CD14-positive monocyte (primary cell): ENCODE measurements around the gene MAP1LC3B. TPM values are rescaled to one million over a fixed set of nuclear protein-coding genes. Genes with fewer than 3 reads are reported as not detected.
A peak's percentile ranks its signal among the peaks of the same experiment; 100 is the strongest.

Experiments used
- DNase-seq, 3 donors: peaks; one replicate each; pipeline ENCODE4 v3.0.0-alpha.2; 2011 to 2022
- H2AFZ ChIP-seq: 2 replicates; pipeline ENCODE4 v1.6.0; 2012; ENCODE audit warnings: mild to moderate bottlenecking, low read depth, low read length, inconsistent platforms; ENCODE audit not compliant: insufficient read depth, poor library complexity, severe bottlenecking
- H3K27ac ChIP-seq, 2 donors: 1 replicate in 1 of 2; 2 replicates in 1 of 2; pipeline ENCODE4 v1.5.1; 2012 to 2013; ENCODE audit warnings: low read length in 2 of 2, control low read depth in 1 of 2, inconsistent platforms in 1 of 2, low read depth in 1 of 2, mild to moderate bottlenecking in 1 of 2
- H3K27me3 ChIP-seq, 2 donors: one replicate each; pipeline versions ENCODE4 v1.6.0 to v1.6.1; 2011 to 2013; ENCODE audit warnings: low read length in 2 of 2; ENCODE audit not compliant: control insufficient read depth in 2 of 2, insufficient read depth in 2 of 2
- H3K36me3 ChIP-seq, 2 donors: replicated peaks in 1 of 2; 1 replicate in 1 of 2; 2 replicates in 1 of 2; pipeline versions ENCODE4 v1.5.1 to v1.6.1; 2012 to 2013; ENCODE audit warnings: low read length in 2 of 2, control low read depth in 1 of 2, inconsistent platforms in 1 of 2, mild to moderate bottlenecking in 1 of 2; ENCODE audit not compliant: insufficient read depth in 2 of 2, control insufficient read depth in 1 of 2
- H3K4me1 ChIP-seq, 2 donors: 1 replicate in 1 of 2; 2 replicates in 1 of 2; pipeline versions ENCODE4 v1.5.1 to v1.6.1; 2012 to 2013; ENCODE audit warnings: low read length in 2 of 2, control low read depth in 1 of 2, inconsistent platforms in 1 of 2, mild to moderate bottlenecking in 1 of 2, moderate library complexity in 1 of 2; ENCODE audit not compliant: insufficient read depth in 2 of 2, control insufficient read depth in 1 of 2
- H3K4me2 ChIP-seq: replicated peaks from 2 replicates; pipeline ENCODE3; 2012; ENCODE audit warnings: low read length, moderate library complexity, mild to moderate bottlenecking; ENCODE audit not compliant: poor library complexity, severe bottlenecking; ENCODE audit errors: extremely low read depth
- H3K4me3 ChIP-seq, 3 experiments: fragments of 200-600 bp in 1 of 3; sonication (generic) in 1 of 3; replicated peaks in 1 of 3; 1 replicate in 2 of 3; 2 replicates in 1 of 3; pipeline ENCODE4 v1.5.1; 2011 to 2013; ENCODE audit warnings: low read length in 3 of 3, mild to moderate bottlenecking in 3 of 3, control low read depth in 2 of 3, low read depth in 2 of 3, inconsistent platforms in 1 of 3, moderate library complexity in 1 of 3
- H3K79me2 ChIP-seq: 2 replicates; pipeline ENCODE4 v1.6.0; 2012; ENCODE audit warnings: mild to moderate bottlenecking, control low read depth, inconsistent platforms, low read length, moderate library complexity; ENCODE audit not compliant: insufficient read depth
- H3K9ac ChIP-seq: 2 replicates; pipeline ENCODE4 v1.6.0; 2017; ENCODE audit warnings: low read length, mild to moderate bottlenecking; ENCODE audit not compliant: insufficient read depth, poor library complexity, severe bottlenecking
- H3K9me3 ChIP-seq, 2 donors: replicated peaks in 1 of 2; 1 replicate in 1 of 2; 2 replicates in 1 of 2; pipeline versions ENCODE4 v1.5.1 to v1.6.1; 2012 to 2013; ENCODE audit warnings: low read length in 2 of 2, control low read depth in 1 of 2; ENCODE audit not compliant: control insufficient read depth in 1 of 2, insufficient read depth in 1 of 2
- H4K20me1 ChIP-seq: 2 replicates; pipeline ENCODE4 v1.6.0; 2012; ENCODE audit warnings: mild to moderate bottlenecking, low read length, control low read depth, moderate library complexity; ENCODE audit not compliant: insufficient read depth
- H3K27ac Mint-ChIP-seq, 7 donors: one replicate each; pipeline ENCODE4 v1.8.0; 2020; ENCODE audit warnings: mild to moderate bottlenecking in 7 of 7, mixed read lengths in 7 of 7, moderate library complexity in 6 of 7, inconsistent platforms in 2 of 7
- H3K27me3 Mint-ChIP-seq, 3 donors: one replicate each; pipeline ENCODE4 v1.8.0; 2021 to 2022; ENCODE audit warnings: low read depth in 3 of 3, mild to moderate bottlenecking in 3 of 3, mixed read lengths in 3 of 3, moderate library complexity in 3 of 3, inconsistent platforms in 1 of 3
- H3K36me3 Mint-ChIP-seq, 2 donors: one replicate each; pipeline ENCODE4 v1.8.0; 2020; ENCODE audit warnings: mixed read lengths in 2 of 2, inconsistent platforms in 1 of 2, mild to moderate bottlenecking in 1 of 2
- H3K4me1 Mint-ChIP-seq: one replicate; pipeline ENCODE4 v1.8.0; 2020; ENCODE audit warnings: mild to moderate bottlenecking, mixed read lengths
- H3K4me3 Mint-ChIP-seq, 2 donors: one replicate each; pipeline ENCODE4 v1.8.0; 2020; ENCODE audit warnings: mild to moderate bottlenecking in 2 of 2, mixed read lengths in 2 of 2, moderate library complexity in 1 of 2
- H3K9me3 Mint-ChIP-seq, 7 donors: one replicate each; pipeline ENCODE4 v1.8.0; 2020 to 2022; ENCODE audit warnings: mixed read lengths in 7 of 7, mild to moderate bottlenecking in 6 of 7, moderate library complexity in 6 of 7, inconsistent platforms in 2 of 7
- CTCF ChIP-seq: fragments of 200-600 bp; IDR thresholded peaks from one replicate; pipeline ENCODE4 v1.8.0; 2022; ENCODE audit warnings: antibody characterized with exemption, mild to moderate bottlenecking
- WGBS: methylation state at CpG from one replicate; pipeline ENCODE4 v1.1.5; 2013; ENCODE audit warnings: missing lambda C conversion rate; ENCODE audit not compliant: insufficient coverage; 5-methylcytosine and 5-hydroxymethylcytosine counted together
- intact Hi-C, 2 donors: fragments of 100-400 bp; cut with micrococcal nuclease; formaldehyde crosslinking; loops; one replicate each; pipeline versions ENCODE4 v1.15.0 to v1.15.1; 2023
- polyA plus RNA-seq, 3 donors: library from polyadenylated mRNA; depleted of rRNA in 1 of 3; unstranded in 2 of 3; stranded (reverse) in 1 of 3; fragments of 300-500 nt in 2 of 3; fragments of >200 nt in 1 of 3; fragmentation: Illumina TruSeq in 2 of 3; gene quantifications; 1 replicate in 2 of 3; 2 replicates in 1 of 3; pipeline ENCODE4 v1.2.3, GENCODE V29; 2012 to 2021

MAP1LC3B gene
- polyA plus RNA-seq, 3 donors, result 102 to 147 (median 140) TPM

GRCh38 chr16:87365021-87365713 is 27.0 kb upstream of the MAP1LC3B start:
- no peaks in the 10 kb centered on the region for H3K79me2 ChIP-seq
- no peak overlapping the region for H3K4me3 ChIP-seq
- 97% methylated on average over 11 of the region's 13 CpGs for WGBS
- H3K27me3 ChIP-seq, result peaks cover 39 to 77% of the 10 kb centered on the region in 2 donors
- H3K9me3 ChIP-seq, result peaks cover 0 to 8% of the 10 kb centered on the region in 2 donors
- H3K27ac ChIP-seq, result no peak overlapping the region
- H3K4me2 ChIP-seq, result no peak overlapping the region
- TF ChIP-seq CTCF, result no peak
- H3K4me1 ChIP-seq, result peaks cover 13 to 18% of the 10 kb centered on the region in 2 donors
- no peak overlapping the region for H3K9ac ChIP-seq
- Mint-ChIP-seq H3K9me3 (peaks cover 0 to 28% (median 6%) of the 10 kb centered on the region in 7 donors), H3K36me3 (peaks cover 49 to 58% of the 10 kb centered on the region in 2 donors), H3K4me3 (peak overlapping the region in 1 of 2 donors; percentile 82), H3K4me1 (peaks cover 25% of the 10 kb centered on the region), H3K27me3 (peaks cover 77 to 93% (median 82%) of the 10 kb centered on the region in 3 donors), H3K27ac (no peak overlapping the region)
- no peak overlapping the region for H2AFZ ChIP-seq
- peaks cover 0 to 4% of the 10 kb centered on the region in 2 donors for H3K36me3 ChIP-seq
- DNase-seq, result no peak
- intact Hi-C loops, result no loop called here
- H4K20me1 ChIP-seq, result peaks cover 81% of the 10 kb centered on the region

- no peak overlapping the region for H3K9ac ChIP-seq
Measured at GRCh38 chr16:87366288-87366687, 25.8 kb upstream of the MAP1LC3B start.

More at GRCh38 chr16:87366288-87366687, 25.8 kb upstream of the MAP1LC3B start:
- no peak for TF ChIP-seq CTCF
- peaks cover 25% of the 10 kb centered on the region for H3K4me1 Mint-ChIP-seq
- H3K9me3 Mint-ChIP-seq, result peaks cover 0 to 32% (median 7%) of the 10 kb centered on the region in 7 donors
- H3K9me3 ChIP-seq, result peaks cover 0 to 12% of the 10 kb centered on the region in 2 donors
- no peak overlapping the region for H2AFZ ChIP-seq
- peak overlapping the region in 1 of 7 donors; percentile 6 for H3K27ac Mint-ChIP-seq
- H3K36me3 ChIP-seq, result peaks cover 0 to 4% of the 10 kb centered on the region in 2 donors
- H3K27me3 ChIP-seq, result peaks cover 50 to 81% of the 10 kb centered on the region in 2 donors
- intact Hi-C loops, result no loop called here
- H4K20me1 ChIP-seq, result peaks cover 82% of the 10 kb centered on the region
- H3K36me3 Mint-ChIP-seq, result peaks cover 44 to 51% of the 10 kb centered on the region in 2 donors
- no peak for DNase-seq
- peak overlapping the region in 1 of 2 donors; percentile 82 for H3K4me3 Mint-ChIP-seq
- H3K27ac ChIP-seq, result no peak overlapping the region
- WGBS, result 97% methylated on average over 4 of the region's 4 CpGs
- no peak overlapping the region for H3K4me3 ChIP-seq
- no peaks in the 10 kb centered on the region for H3K79me2 ChIP-seq
- H3K4me2 ChIP-seq, result no peak overlapping the region
- peaks cover 83 to 94% (median 85%) of the 10 kb centered on the region in 3 donors for H3K27me3 Mint-ChIP-seq
- peaks cover 13 to 18% of the 10 kb centered on the region in 2 donors for H3K4me1 ChIP-seq
